Keratinocyte (primary cell): ENCODE measurements around the gene ATP8A2. TPM values are rescaled to one million over a fixed set of nuclear protein-coding genes. Genes with fewer than 3 reads are reported as not detected.

Experiments used
- DNase-seq: peaks from one replicate; pipeline ENCODE4 v3.0.0-alpha.2; 2011; ENCODE audit warnings: low read depth, missing footprints, low spot score
- FAIRE-seq: peaks from 2 replicates; lab custom pipeline; 2011; peaks lifted over from hg19 to GRCh38; lab: Jason Lieb, UNC
- H2AFZ ChIP-seq: 2 replicates; pipeline ENCODE4 v1.6.0; 2012; ENCODE audit warnings: low read length, control low read depth, inconsistent platforms; ENCODE audit not compliant: control insufficient read depth
- H3K27ac ChIP-seq: 2 replicates; pipeline ENCODE4 v1.5.1; 2011; ENCODE audit warnings: low read length; ENCODE audit not compliant: control insufficient read depth, insufficient read depth
- H3K27me3 ChIP-seq: 3 replicates; pipeline ENCODE4 v1.6.0; 2011; ENCODE audit warnings: low read length; ENCODE audit not compliant: control insufficient read depth, insufficient read depth; ENCODE audit errors: extremely low read depth
- H3K36me3 ChIP-seq, 2 experiments: 2 replicates in 1 of 2; 3 replicates in 1 of 2; pipeline ENCODE4 v1.5.1; 2011; ENCODE audit warnings: low read length in 2 of 2, mild to moderate bottlenecking in 1 of 2; ENCODE audit not compliant: control insufficient read depth in 2 of 2, insufficient read depth in 2 of 2; ENCODE audit errors: extremely low read depth in 1 of 2
- H3K4me1 ChIP-seq: 3 replicates; pipeline ENCODE4 v1.5.1; 2011; ENCODE audit warnings: low read length; ENCODE audit not compliant: control insufficient read depth, insufficient read depth; ENCODE audit errors: extremely low read depth
- H3K4me2 ChIP-seq: 3 replicates; pipeline ENCODE4 v1.6.0; 2011; ENCODE audit warnings: low read depth, low read length; ENCODE audit not compliant: control insufficient read depth, insufficient read depth; ENCODE audit errors: extremely low read depth
- H3K4me3 ChIP-seq, 3 experiments: fragments of 200-600 bp in 1 of 3; sonication (generic) in 1 of 3; 2 replicates in 2 of 3; 3 replicates in 1 of 3; pipeline ENCODE4 v1.5.1; 2011 to 2016; ENCODE audit warnings: low read length in 3 of 3, mild to moderate bottlenecking in 3 of 3, control low read depth in 2 of 3, inconsistent platforms in 1 of 3, low read depth in 1 of 3, mixed read lengths in 1 of 3, mixed run types in 1 of 3, moderate library complexity in 1 of 3; ENCODE audit not compliant: control insufficient read depth in 2 of 3, insufficient read depth in 2 of 3; ENCODE audit errors: extremely low read depth in 1 of 3
- H3K79me2 ChIP-seq: 2 replicates; pipeline ENCODE4 v1.6.0; 2012; ENCODE audit warnings: low read length; ENCODE audit not compliant: control insufficient read depth, insufficient read depth
- H3K9ac ChIP-seq: 3 replicates; pipeline ENCODE4 v1.6.0; 2011; ENCODE audit warnings: low read length; ENCODE audit not compliant: control insufficient read depth, insufficient read depth; ENCODE audit errors: extremely low read depth
- H3K9me1 ChIP-seq: 3 replicates; pipeline ENCODE4 v1.6.0; 2011; ENCODE audit warnings: low read length; ENCODE audit not compliant: control insufficient read depth, insufficient read depth; ENCODE audit errors: extremely low read depth
- H3K9me3 ChIP-seq: 2 replicates; pipeline ENCODE4 v1.5.1; 2012; ENCODE audit warnings: low read depth, low read length; ENCODE audit not compliant: control insufficient read depth
- H4K20me1 ChIP-seq: 3 replicates; pipeline ENCODE4 v1.6.0; 2011; ENCODE audit warnings: low read length; ENCODE audit not compliant: control insufficient read depth, insufficient read depth; ENCODE audit errors: extremely low read depth
- EZH2 ChIP-seq: IDR thresholded peaks from one replicate; pipeline ENCODE4 v1.6.1; 2012; ENCODE audit warnings: inconsistent platforms, mild to moderate bottlenecking, low read length, moderate library complexity
- dilution Hi-C: fragments of 300-500 bp; cut with MboI; formaldehyde crosslinking; loops from one replicate; pipeline ENCODE4 v1.7.0; 2020; ENCODE audit warnings: low sequenced_read_pairs; ENCODE audit not compliant: extremely low pct_ligation_motif_present
- polyA plus RNA-seq, 5 experiments: library from polyadenylated mRNA; depleted of rRNA in 3 of 5; stranded (reverse) in 3 of 5; stranded (forward) in 1 of 5; unstranded in 1 of 5; fragments of >200 nt; gene quantifications; 1 replicate in 1 of 5; 2 replicates in 3 of 5; 3 replicates in 1 of 5; pipeline versions ENCODE4 v1.2.1 to v1.2.3, GENCODE V29; 2011 to 2012; ENCODE audit warnings: missing spikeins in 2 of 5, low read depth in 1 of 5, low replicate concordance in 1 of 5
- TF ChIP-seq, protein P1 (sequence below), 3 experiments: IDR thresholded peaks in 1 of 3; conservative IDR thresholded peaks in 1 of 3; optimal IDR thresholded peaks in 1 of 3; 2 replicates in 2 of 3; 3 replicates in 1 of 3; pipeline versions ENCODE3 to v1.5.1; 2011; ENCODE audit warnings: low read length in 3 of 3, mild to moderate bottlenecking in 3 of 3, moderate library complexity in 2 of 3, control low read depth in 1 of 3, inconsistent platforms in 1 of 3; ENCODE audit not compliant: insufficient read depth in 2 of 3; ENCODE audit errors: extremely low read depth in 1 of 3

ATP8A2 gene
- polyA plus RNA-seq, 1 donor (not counting 4 experiments of a cell fraction or from before 2014, with no cell fraction given) = 0.16 TPM

DNA sequence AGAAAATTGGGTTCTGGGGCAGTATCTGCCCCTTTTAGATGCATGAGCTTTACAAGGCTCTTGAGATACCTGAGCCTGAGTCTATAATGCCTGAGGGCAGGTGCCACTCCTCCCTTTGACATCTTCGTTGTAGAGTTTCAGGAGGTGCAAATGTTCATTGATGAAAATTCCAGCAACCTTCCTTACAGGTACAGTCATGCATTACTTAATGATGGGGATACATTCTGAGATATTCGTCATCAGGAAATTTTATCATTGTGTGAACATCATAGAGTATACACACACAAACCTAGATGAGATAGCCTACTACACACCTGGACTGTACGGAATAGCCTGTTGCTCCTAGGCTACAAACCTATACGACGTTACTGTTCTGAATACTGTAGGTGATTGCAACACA, 370.0 kb downstream of the ATP8A2 start:
- H3K9me3 ChIP-seq = no peaks in the 10 kb centered on the region
- H3K4me1 ChIP-seq = peaks cover 10% of the 10 kb centered on the region
- H3K27ac ChIP-seq = no peak overlapping the region
- no peak overlapping the region for H3K4me3 ChIP-seq
- TF ChIP-seq EZH2 = no peak
- peak; percentile 78 for DNase-seq
- H3K9me1 ChIP-seq = no peaks in the 10 kb centered on the region
- no peak overlapping the region for H3K4me2 ChIP-seq
- dilution Hi-C loops = no loop called here
- no peak for FAIRE-seq
- H3K79me2 ChIP-seq = no peaks in the 10 kb centered on the region
- H2AFZ ChIP-seq = no peak overlapping the region
- no peaks in the 10 kb centered on the region for H3K27me3 ChIP-seq
- H4K20me1 ChIP-seq = no peaks in the 10 kb centered on the region
- no peaks in the 10 kb centered on the region for H3K36me3 ChIP-seq
- H3K9ac ChIP-seq = no peak overlapping the region

DNA sequence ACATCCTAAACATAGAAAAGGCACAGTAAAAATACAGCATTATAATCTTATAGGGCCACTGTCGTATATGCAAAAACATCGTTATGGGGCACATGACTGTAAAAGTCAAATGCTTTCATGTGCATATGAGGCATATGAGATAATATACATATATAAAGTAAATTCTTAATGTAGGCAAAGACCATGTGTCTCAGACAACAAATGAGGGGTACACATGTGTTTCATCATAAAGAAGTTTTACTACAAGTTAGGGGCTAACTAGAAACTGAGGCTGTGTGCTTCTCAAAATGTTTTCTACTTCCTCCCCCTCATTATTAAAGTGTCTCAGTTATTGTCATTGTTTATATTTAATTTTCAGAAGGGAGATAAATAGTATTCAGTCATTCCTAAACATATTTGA, 370.4 kb downstream of the ATP8A2 start:
- dilution Hi-C loops = no loop called here
- Histone ChIP-seq H3K9ac (no peak overlapping the region), H3K4me3 (no peak overlapping the region), H3K9me3 (no peaks in the 10 kb centered on the region), H3K9me1 (no peaks in the 10 kb centered on the region), H3K36me3 (no peaks in the 10 kb centered on the region), H3K4me1 (peaks cover 10% of the 10 kb centered on the region), H3K27me3 (no peaks in the 10 kb centered on the region), H3K4me2 (no peak overlapping the region), H2AFZ (no peak overlapping the region), H3K27ac (no peak overlapping the region), H3K79me2 (no peaks in the 10 kb centered on the region), H4K20me1 (no peaks in the 10 kb centered on the region)
- FAIRE-seq (no peak), DNase-seq (no peak)
- TF ChIP-seq, protein P1, sequence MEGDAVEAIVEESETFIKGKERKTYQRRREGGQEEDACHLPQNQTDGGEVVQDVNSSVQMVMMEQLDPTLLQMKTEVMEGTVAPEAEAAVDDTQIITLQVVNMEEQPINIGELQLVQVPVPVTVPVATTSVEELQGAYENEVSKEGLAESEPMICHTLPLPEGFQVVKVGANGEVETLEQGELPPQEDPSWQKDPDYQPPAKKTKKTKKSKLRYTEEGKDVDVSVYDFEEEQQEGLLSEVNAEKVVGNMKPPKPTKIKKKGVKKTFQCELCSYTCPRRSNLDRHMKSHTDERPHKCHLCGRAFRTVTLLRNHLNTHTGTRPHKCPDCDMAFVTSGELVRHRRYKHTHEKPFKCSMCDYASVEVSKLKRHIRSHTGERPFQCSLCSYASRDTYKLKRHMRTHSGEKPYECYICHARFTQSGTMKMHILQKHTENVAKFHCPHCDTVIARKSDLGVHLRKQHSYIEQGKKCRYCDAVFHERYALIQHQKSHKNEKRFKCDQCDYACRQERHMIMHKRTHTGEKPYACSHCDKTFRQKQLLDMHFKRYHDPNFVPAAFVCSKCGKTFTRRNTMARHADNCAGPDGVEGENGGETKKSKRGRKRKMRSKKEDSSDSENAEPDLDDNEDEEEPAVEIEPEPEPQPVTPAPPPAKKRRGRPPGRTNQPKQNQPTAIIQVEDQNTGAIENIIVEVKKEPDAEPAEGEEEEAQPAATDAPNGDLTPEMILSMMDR (optimal IDR thresholded peaks at IDR 0.05 in 1 of 3, IDR thresholded peaks at IDR 0.05 in 1 of 3, conservative IDR thresholded peaks at IDR 0.05 in 1 of 3; ENCODE audit: extremely low read depth in 1 of 3, insufficient read depth in 2 of 3, low read length in 3 of 3) = no peak
- TF ChIP-seq EZH2 = no peak

DNA sequence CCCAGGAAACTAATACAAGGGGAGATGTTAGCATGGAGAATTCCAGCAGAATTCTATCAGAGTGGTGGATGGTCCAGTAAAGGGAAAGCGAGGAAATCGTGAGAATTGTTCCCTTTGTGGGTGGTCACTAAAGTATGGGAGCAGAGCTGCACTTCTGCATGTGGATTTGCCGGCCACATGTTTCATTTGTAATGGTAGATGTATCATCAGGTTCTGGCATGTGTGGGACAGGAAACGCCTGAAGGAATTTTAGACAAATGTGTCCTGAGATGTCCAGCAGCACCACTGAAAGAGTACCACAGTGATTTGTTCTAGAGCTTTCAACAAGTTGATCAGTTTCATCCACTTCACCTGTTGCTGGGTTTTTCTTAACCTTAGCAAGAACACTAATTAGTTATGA, 371.6 kb downstream of the ATP8A2 start:
- no peaks in the 10 kb centered on the region for H3K36me3 ChIP-seq
- FAIRE-seq = no peak
- no peak overlapping the region for H2AFZ ChIP-seq
- dilution Hi-C loops = no loop called here
- H3K27ac ChIP-seq = no peak overlapping the region
- no peak for DNase-seq
- H3K4me2 ChIP-seq = no peak overlapping the region
- H3K9me1 ChIP-seq = no peaks in the 10 kb centered on the region
- H3K79me2 ChIP-seq = no peaks in the 10 kb centered on the region
- peaks cover 3% of the 10 kb centered on the region for H3K4me1 ChIP-seq
- TF ChIP-seq EZH2 = no peak
- TF ChIP-seq, protein P1 (optimal IDR thresholded peaks at IDR 0.05 in 1 of 3, IDR thresholded peaks at IDR 0.05 in 1 of 3, conservative IDR thresholded peaks at IDR 0.05 in 1 of 3; ENCODE audit: extremely low read depth in 1 of 3, insufficient read depth in 2 of 3, low read length in 3 of 3) = no peak
- no peaks in the 10 kb centered on the region for H3K27me3 ChIP-seq
- H3K9me3 ChIP-seq = no peaks in the 10 kb centered on the region
- H3K4me3 ChIP-seq = no peak overlapping the region
- no peak overlapping the region for H3K9ac ChIP-seq
- H4K20me1 ChIP-seq = no peaks in the 10 kb centered on the region
